HG03139 (cell line): ENCODE results near the gene NTNG1.
"Not testable (repeated sequence)": the region's sequence is repeated elsewhere in the genome, so short reads cannot be mapped to it uniquely, and the experiment has no call there.

ENCODE experiments used
- ATAC-seq: cut with Tn5 transposase; IDR thresholded peaks from one replicate; pipeline ENCODE4 v1.9.1; 2021; ENCODE audit not compliant: unreplicated experiment

The NTNG1 gene

GRCh38 chr1:107195476-107195875 is 54.6 kb downstream of the NTNG1 start:
- no peak for ATAC-seq

- peak; percentile 92 for ATAC-seq
Measured at GRCh38 chr1:107196973-107197562, 56.2 kb downstream of the NTNG1 start.

- no peak for ATAC-seq
Measured at GRCh38 chr1:107198561-107198960, 57.7 kb downstream of the NTNG1 start.

DNA sequence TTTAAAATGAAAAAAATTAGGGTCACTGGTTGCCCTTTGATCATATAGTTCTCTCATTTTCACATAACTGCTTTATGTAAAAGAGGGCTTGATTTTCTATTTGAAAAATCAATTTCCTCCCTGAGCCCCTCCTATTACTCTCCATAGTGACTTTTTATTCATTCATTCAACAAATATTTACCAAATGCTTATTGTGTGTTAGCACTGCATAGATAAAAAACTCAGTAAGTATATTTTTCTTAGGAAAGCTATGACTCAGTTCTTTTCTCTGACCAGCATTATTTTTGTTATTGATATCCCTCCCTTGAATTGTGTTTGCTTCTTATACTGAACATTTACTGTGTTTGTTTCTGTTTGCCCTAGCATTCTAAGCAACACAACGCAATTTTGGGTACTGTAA is 59.8 kb downstream of the NTNG1 start:
- no peak for ATAC-seq

DNA sequence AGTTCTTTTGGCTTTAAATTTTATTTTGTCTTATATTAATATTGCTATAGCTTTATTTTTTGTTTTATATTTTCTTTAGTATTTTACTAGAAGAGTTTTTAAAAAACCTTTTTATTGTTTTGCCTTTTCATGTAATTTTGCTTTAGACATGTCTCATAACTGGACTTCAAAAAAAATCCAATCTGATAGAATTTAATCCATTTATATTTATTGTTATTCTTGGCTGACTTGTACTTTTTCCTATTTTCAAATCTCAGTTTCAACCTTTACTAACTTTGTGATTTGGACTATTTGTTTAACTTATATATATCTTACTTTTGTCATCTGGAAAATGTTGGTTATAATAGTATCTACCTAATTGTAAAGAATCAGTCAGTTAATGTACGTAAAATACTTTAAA is 61.2 kb downstream of the NTNG1 start:
- ATAC-seq: no peak

GRCh38 chr1:107213225-107213624 is 72.4 kb downstream of the NTNG1 start:
- ATAC-seq: no peak

DNA sequence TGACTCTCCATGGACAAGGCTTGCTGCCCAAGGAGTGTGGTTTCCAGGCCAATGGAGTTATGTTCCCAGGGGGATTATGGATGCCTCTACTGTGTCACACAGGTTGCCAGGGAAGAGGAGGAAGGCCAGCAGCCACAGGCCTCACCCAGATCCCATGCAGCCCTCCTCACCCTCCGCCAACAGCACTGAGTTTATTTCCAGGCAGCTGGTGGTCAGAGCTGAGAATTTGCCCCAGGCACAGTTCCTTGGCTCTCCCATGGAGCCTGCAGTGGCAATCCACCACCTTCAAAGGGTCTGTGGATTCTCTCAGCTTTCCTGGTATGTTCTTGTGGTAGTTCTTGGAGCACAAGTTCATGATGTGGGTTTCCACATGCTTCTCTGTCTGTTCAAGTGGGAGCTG is 79.2 kb downstream of the NTNG1 start:
- ATAC-seq: no peak

GRCh38 chr1:107225706-107226105 is 84.9 kb downstream of the NTNG1 start:
- ATAC-seq: no peak

DNA sequence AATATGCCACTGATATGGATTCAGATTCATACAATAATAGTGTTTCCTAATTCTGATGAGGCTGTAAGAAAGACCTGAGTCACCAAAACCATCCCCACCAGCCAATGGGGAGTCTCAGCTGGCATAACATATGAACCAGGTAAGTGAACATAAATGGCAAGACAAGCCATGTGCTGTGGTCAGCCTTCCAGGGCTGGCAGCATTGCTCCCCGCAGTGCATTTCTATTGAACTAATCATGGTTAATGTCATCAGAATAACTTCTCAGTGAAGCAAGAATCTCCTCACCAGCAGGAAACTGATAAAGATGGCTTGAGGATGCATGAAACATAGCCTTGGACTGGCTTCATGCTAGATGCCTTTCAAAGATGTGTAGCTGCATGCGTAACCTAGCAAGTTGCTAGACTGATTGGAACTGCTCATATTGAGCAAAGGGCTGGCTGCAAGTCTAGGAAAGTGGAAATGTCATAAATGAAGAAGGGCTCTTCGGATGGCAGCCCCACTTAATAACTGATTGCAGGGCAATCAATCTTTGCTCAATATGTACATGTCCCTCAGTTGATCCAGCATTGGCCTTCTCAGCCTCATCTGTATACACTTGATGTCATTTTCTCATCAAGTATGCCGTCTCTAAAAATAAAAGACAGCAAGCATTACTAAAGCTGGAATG is 88.0 kb downstream of the NTNG1 start:
- ATAC-seq: no peak

GRCh38 chr1:107229711-107230110 is 88.9 kb downstream of the NTNG1 start:
- ATAC-seq: no peak

- ATAC-seq: no peak
Measured at GRCh38 chr1:107230121-107230520, 89.3 kb downstream of the NTNG1 start.

- no peak for ATAC-seq
Measured at GRCh38 chr1:107231291-107231690, 90.5 kb downstream of the NTNG1 start.

- no peak for ATAC-seq
Measured at GRCh38 chr1:107232426-107232825, 91.6 kb downstream of the NTNG1 start.

GRCh38 chr1:107236760-107237159 is 95.9 kb downstream of the NTNG1 start:
- not testable (repeated sequence) for ATAC-seq

- no peak for ATAC-seq
Measured at GRCh38 chr1:107243461-107243860, 102.6 kb downstream of the NTNG1 start.

DNA sequence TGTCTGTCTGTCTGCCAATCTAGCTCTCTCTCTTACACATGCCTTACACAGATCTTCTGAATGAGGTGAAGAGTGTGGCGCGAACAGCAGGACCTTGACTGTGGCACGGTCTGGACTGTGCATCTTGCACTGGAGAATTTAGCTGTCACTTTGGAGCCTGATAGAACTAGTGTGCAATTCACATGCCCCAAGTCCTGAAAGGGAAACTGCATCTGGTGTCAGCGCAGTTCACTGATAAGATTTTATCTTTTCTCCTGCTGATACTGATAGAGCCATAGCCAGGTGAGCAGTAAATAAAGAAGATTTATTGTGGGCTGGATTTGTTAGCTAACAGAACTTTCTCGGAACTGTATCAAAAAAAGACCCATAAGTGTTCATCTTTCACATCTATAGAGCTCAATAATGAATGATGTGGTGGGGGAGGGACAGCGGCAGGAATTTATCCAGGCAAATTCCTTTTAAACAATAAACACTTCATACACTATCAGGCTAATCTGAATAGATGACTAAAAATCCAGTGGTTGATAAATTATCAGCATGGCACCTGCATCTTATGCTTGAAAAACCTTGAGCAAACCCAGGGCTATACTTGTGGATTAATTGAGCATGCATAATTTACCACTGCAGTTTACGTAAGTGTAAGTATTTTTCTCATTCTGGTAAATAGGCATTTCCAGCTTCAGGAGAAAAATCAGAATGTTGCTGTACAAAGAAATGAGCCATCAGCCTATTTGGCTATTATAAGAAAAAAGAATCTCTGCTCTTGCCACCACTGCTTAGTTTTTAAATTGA is 104.1 kb downstream of the NTNG1 start:
- ATAC-seq: no peak

- ATAC-seq: no peak
Measured at GRCh38 chr1:107246775-107247345, 106.0 kb downstream of the NTNG1 start.

DNA sequence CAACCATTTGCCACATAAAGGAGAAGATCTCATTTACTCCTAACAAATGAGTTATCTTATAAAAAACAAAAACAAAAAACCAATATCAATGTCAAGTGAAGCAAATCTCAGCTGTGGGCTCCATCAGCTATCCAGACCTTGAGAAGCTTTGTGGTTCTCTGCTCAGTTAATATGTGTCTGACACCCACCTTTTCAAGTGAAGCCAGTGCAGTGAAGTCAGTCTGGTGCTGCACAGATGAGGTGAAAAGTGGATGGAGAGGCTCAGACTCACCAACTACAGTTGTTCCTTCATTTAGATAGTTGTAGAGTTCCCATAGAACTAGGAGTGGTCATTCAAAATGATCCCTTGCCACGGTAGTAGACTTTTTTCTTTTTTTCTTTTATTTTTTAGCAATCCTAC is 106.8 kb downstream of the NTNG1 start:
- ATAC-seq: no peak

- peak; percentile 35 for ATAC-seq
Measured at GRCh38 chr1:107250169-107250568, 109.3 kb downstream of the NTNG1 start.

DNA sequence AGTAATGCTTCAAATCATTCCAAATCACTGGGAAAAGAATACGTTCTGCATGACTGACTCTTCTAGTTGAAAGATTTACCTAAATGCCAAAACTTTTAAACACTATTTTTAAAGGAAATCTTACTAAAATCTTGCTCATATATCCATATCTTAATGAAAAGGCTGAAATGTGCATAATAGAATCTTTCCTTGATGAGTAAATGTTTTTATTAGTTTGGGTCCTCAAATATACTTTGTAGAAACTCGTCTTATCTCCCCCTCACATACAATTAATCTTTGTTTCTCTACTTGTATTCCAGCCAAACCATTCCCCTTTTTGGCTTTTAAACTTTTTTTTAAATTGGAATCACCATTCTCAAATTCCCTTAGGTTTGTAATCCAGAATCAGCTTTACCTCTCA is 110.2 kb downstream of the NTNG1 start:
- no peak for ATAC-seq

DNA sequence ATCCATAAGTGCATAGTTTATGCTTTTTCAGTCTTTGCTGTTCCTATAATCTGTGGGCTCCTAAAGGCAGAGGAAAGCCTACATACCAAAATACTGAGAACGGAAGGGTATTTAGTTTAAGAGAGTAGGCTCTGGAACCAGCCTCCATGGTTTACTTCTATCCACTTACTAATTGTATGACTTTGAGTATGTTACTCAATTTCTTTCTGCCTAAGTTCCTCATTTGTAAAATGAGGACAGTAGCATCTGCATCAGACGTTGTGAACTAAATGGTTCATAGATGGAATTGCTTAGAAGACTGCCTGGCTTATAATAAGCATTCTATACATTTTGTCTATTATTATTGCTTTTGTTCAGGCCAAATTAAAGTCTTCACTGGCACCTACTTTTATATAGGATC is 111.0 kb downstream of the NTNG1 start:
- ATAC-seq: no peak

GRCh38 chr1:107252271-107252670 is 111.4 kb downstream of the NTNG1 start:
- ATAC-seq: no peak
